Stimulated activated CD4-positive, alpha-beta T cell treated with anti-CD3 and anti-CD28 coated beads, Interleukin-4, amount 100 ng/mL, for 48 hours (primary cell): ENCODE data around the gene DCXR.

Experiments used
- DNase-seq, 2 donors: peaks; one replicate each; pipeline ENCODE4 v3.0.0-alpha.2; 2020; ENCODE audit warnings: low read depth in 2 of 2

DCXR gene

GRCh38 chr17:82073446-82073845 lies 35.9 kb upstream of the DCXR start:
- no peak for DNase-seq

GRCh38 chr17:82072827-82073226 lies 35.3 kb upstream of the DCXR start:
- no peak for DNase-seq

GRCh38 chr17:82070611-82071010 lies 33.1 kb upstream of the DCXR start:
- DNase-seq, result no peak

- peak; percentile 59 to 63 for DNase-seq
These were observed 28.3 kb upstream of the DCXR start, which contains the start of gene DUS1L for GRCh38 chr17:82065638-82066303. Gene DUS1L, minus strand, starts transcription at chr17:82065804. Its CDS starts 745 bp downstream, at chr17:82065059.

GRCh38 chr17:82065193-82065637 lies 27.7 kb upstream of the DCXR start:
- DNase-seq, result peak in 1 of 2 donors; percentile 23

GRCh38 chr17:82064433-82065192 lies 27.1 kb upstream of the DCXR start:
- no peak for DNase-seq

- DNase-seq, result no peak
These were observed 26.2 kb upstream of the DCXR start for GRCh38 chr17:82063424-82064415.

- no peak for DNase-seq
These were observed 25.5 kb upstream of the DCXR start for GRCh38 chr17:82062984-82063368.

GRCh38 chr17:82062076-82062983 lies 24.8 kb upstream of the DCXR start:
- no peak for DNase-seq

- DNase-seq, result no peak
These were observed 23.8 kb upstream of the DCXR start for GRCh38 chr17:82061047-82061925.

GRCh38 chr17:82060614-82061013 lies 23.1 kb upstream of the DCXR start:
- DNase-seq, result no peak

GRCh38 chr17:82060001-82060380 lies 22.5 kb upstream of the DCXR start:
- DNase-seq, result no peak

- DNase-seq, result no peak
These were observed 21.9 kb upstream of the DCXR start for GRCh38 chr17:82059272-82060000.

GRCh38 chr17:82058855-82059249 lies 21.4 kb upstream of the DCXR start:
- DNase-seq, result no peak

GRCh38 chr17:82058230-82058854 lies 20.8 kb upstream of the DCXR start:
- DNase-seq, result no peak

- DNase-seq, result no peak
These were observed 19.5 kb upstream of the DCXR start for GRCh38 chr17:82056729-82057621.

- DNase-seq, result no peak
These were observed 18.6 kb upstream of the DCXR start for GRCh38 chr17:82055965-82056728.
